Glomerular endothelial cell (primary cell): ENCODE measurements around the gene C10orf62. TPM values are rescaled to one million over a fixed set of nuclear protein-coding genes. Genes with fewer than 3 reads are reported as not detected.
"Not testable (repeated sequence)": the region's sequence is repeated elsewhere in the genome, so short reads cannot be mapped to it uniquely, and the experiment has no call there.

Source experiments
- DNase-seq: peaks from one replicate; pipeline ENCODE4 v3.0.0-alpha.2; 2011; ENCODE audit warnings: low read depth, low spot score; ENCODE audit errors: extremely low read depth
- total RNA-seq: library from RNA; depleted of rRNA; stranded (reverse); fragments of >200 nt; gene quantifications from 2 replicates; pipeline ENCODE4 v1.2.3, GENCODE V29; 2015

Gene C10orf62
- total RNA-seq, 1 donor from 2014 or later = not detected

- no peak for DNase-seq
Measured at GRCh38 chr10:97618285-97618684, 28.8 kb downstream of the C10orf62 start.

GRCh38 chr10:97618733-97619132 lies 29.2 kb downstream of the C10orf62 start:
- no peak for DNase-seq

GRCh38 chr10:97623277-97623676 lies 33.8 kb downstream of the C10orf62 start:
- no peak for DNase-seq

- DNase-seq = no peak
Measured at GRCh38 chr10:97627731-97628130, 38.2 kb downstream of the C10orf62 start.

- no peak for DNase-seq
Measured at GRCh38 chr10:97628228-97628627, 38.7 kb downstream of the C10orf62 start.

- DNase-seq = no peak
Measured at GRCh38 chr10:97629289-97629688, 39.8 kb downstream of the C10orf62 start.

- no peak for DNase-seq
Measured at GRCh38 chr10:97631098-97631497, 41.6 kb downstream of the C10orf62 start.

- no peak for DNase-seq
Measured at GRCh38 chr10:97632949-97633884, 43.7 kb downstream of the C10orf62 start, which contains the start of gene MORN4. TSS of gene MORN4 (minus strand) at chr10:97633500. CDS start at chr10:97619653, 13,847 bp downstream.

- no peak for DNase-seq
Measured at GRCh38 chr10:97633921-97634320, 44.4 kb downstream of the C10orf62 start.

GRCh38 chr10:97635577-97635976 lies 46.1 kb downstream of the C10orf62 start:
- DNase-seq = no peak

- DNase-seq = not testable (repeated sequence)
Measured at GRCh38 chr10:97639090-97639489, 49.6 kb downstream of the C10orf62 start.

- DNase-seq = peak; percentile 97
Measured at GRCh38 chr10:97640174-97640867, 50.8 kb downstream of the C10orf62 start, which contains the start of gene PI4K2A. TSS of gene PI4K2A (plus strand) at chr10:97640671. CDS start at chr10:97640743, 72 bp downstream.

Other genes with a start within 250 kb of the C10orf62 start
- gene RRP12, start 188.4 kb upstream of the C10orf62 start, total RNA-seq = 16.5 and 33.0 TPM in 2 replicates
- gene PGAM1, start 163.5 kb upstream of the C10orf62 start, total RNA-seq = 414 and 482 TPM in 2 replicates
- gene EXOSC1, start 143.7 kb upstream of the C10orf62 start, total RNA-seq = 40.2 and 41.5 TPM in 2 replicates
- 39.3 and 61.9 TPM in 2 replicates for gene ZDHHC16, start 143.5 kb upstream of the C10orf62 start, total RNA-seq
- 145 and 147 TPM in 2 replicates for gene MMS19, start 91.3 kb upstream of the C10orf62 start, total RNA-seq
- 105 and 111 TPM in 2 replicates for gene UBTD1, start 90.8 kb upstream of the C10orf62 start, total RNA-seq
- gene ANKRD2, start 16.9 kb upstream of the C10orf62 start, total RNA-seq = 0.24 TPM in 1 of 2 replicates, not detected in the other
- 0.12 and 0.15 TPM in 2 replicates for gene HOGA1, start 5.3 kb upstream of the C10orf62 start, total RNA-seq
- gene MORN4, start 43.8 kb downstream of the C10orf62 start, total RNA-seq = 3.9 and 9.7 TPM in 2 replicates
- 26.6 and 30.3 TPM in 2 replicates for gene PI4K2A, start 51.0 kb downstream of the C10orf62 start, total RNA-seq
- 2.4 and 3.0 TPM in 2 replicates for gene AVPI1, start 97.5 kb downstream of the C10orf62 start, total RNA-seq
- 39.0 and 50.3 TPM in 2 replicates for gene MARVELD1, start 124.0 kb downstream of the C10orf62 start, total RNA-seq
- gene ZFYVE27, start 147.4 kb downstream of the C10orf62 start, total RNA-seq = 11.4 and 22.6 TPM in 2 replicates
- not detected in 2 replicates for gene SFRP5, start 182.3 kb downstream of the C10orf62 start, total RNA-seq